Heart right ventricle (tissue), 16 donors: ENCODE data around the gene LRCH4. TPM values are rescaled to one million over a fixed set of nuclear protein-coding genes. Genes with fewer than 3 reads are reported as not detected.

Source experiments
- ATAC-seq, 8 donors: fragments of 200-7000 bp; cut with Tn5 transposase; one replicate each; pipeline ENCODE4 v1.9.1; 2020; ENCODE audit warnings: mild to moderate bottlenecking in 8 of 8, moderate library complexity in 8 of 8, moderate number of reproducible peaks in 1 of 8
- DNase-seq, 2 donors: peaks; one replicate each; pipeline ENCODE4 v3.0.0-alpha.2; 2020
- H3K27ac ChIP-seq, 10 donors: fragments of 200-600 bp; sonication (generic) in 2 of 10; one replicate each; pipeline versions ENCODE4 v1.5.0 to v1.8.0; 2020 to 2022; ENCODE audit warnings: mild to moderate bottlenecking in 3 of 10
- H3K27me3 ChIP-seq, 7 donors: fragments of 200-600 bp; one replicate each; pipeline ENCODE4 v1.8.0; 2021 to 2022; ENCODE audit warnings: mild to moderate bottlenecking in 2 of 7
- H3K36me3 ChIP-seq, 9 donors: fragments of 200-600 bp; sonication (generic) in 1 of 9; one replicate each; pipeline versions ENCODE4 v1.5.0 to v1.8.0; 2020 to 2022; ENCODE audit warnings: mild to moderate bottlenecking in 2 of 9
- H3K4me1 ChIP-seq, 9 donors: fragments of 200-600 bp; sonication (generic) in 1 of 9; one replicate each; pipeline versions ENCODE4 v1.5.0 to v1.8.0; 2020 to 2022; ENCODE audit warnings: mild to moderate bottlenecking in 4 of 9
- H3K4me3 ChIP-seq, 10 donors: fragments of 200-600 bp; sonication (generic) in 2 of 10; one replicate each; pipeline versions ENCODE4 v1.5.0 to v1.8.0; 2020 to 2022; ENCODE audit warnings: mild to moderate bottlenecking in 7 of 10, moderate library complexity in 2 of 10
- H3K9me3 ChIP-seq, 11 donors: fragments of 200-600 bp in 10 of 11; sonication (generic) in 2 of 11; one replicate each; pipeline versions ENCODE4 v1.5.0 to v1.8.0; 2013 to 2022; ENCODE audit warnings: mild to moderate bottlenecking in 2 of 11, control low read depth in 1 of 11, moderate library complexity in 1 of 11
- WGBS, 2 donors: extraction: QIAGEN DNeasy Blood & Tissue Kit; methylation state at CpG; one replicate each; pipeline ENCODE4 v1.1.7; 2013; ENCODE audit warnings: inconsistent platforms in 1 of 2; 5-methylcytosine and 5-hydroxymethylcytosine counted together
- intact Hi-C, 10 donors: fragments of 100-400 bp; cut with DNase I; formaldehyde crosslinking; loops; one replicate each; pipeline versions ENCODE4 v1.11.1 to v1.14.2; 2022
- polyA plus RNA-seq, 2 donors: library from polyadenylated mRNA; stranded (reverse); fragments of 200-250 nt; gene quantifications; one replicate each; pipeline ENCODE4 v1.2.3, GENCODE V29; 2013
- total RNA-seq, 10 donors: library from RNA; stranded (reverse); fragmentation: NEBNext Ultra II Directional in 3 of 10; extraction: Animal tissue kit (Norgen Biotek cat#: 25700) in 3 of 10; gene quantifications; one replicate each; pipeline versions ENCODE4 v1.2.1 to v1.2.4, GENCODE V29; 2021 to 2023
- TF ChIP-seq, protein P1 (sequence below), 9 donors: fragments of 200-600 bp; sonication (generic) in 2 of 9; IDR thresholded peaks; one replicate each; pipeline versions ENCODE4 v1.5.0 to v1.8.0; 2021 to 2022; ENCODE audit warnings: antibody characterized with exemption in 9 of 9, mild to moderate bottlenecking in 5 of 9, moderate library complexity in 1 of 9
- donor health status: Arrhythmogenic right ventricular cardiomyopathy.
- donor health status: ischemic (EF 13 %, LVEDD 7.1; RV severe dilation, severe dysfunction).
- donor health status: healthy with polysubstance abuse.
- donor health status: DM: no; HTN: yes; CAD: no.
- donor health status: DM: no; HTN: no; CAD: no.
- donor health status: ischemic (EF 25% LVEDD 6.9; RV normal size, moderate dysfunction).
- donor health status: ischemic (EF 25% LVEDD 5.7; RV mildly dilated, moderate dysfunction).
- donor health status: healthy.
- donor health status: DM: yes; HTN: yes; CAD: no.
- donor health status: Ischemic cardiomyopathy.
- donor health status: ischemic (EF 35%, LVEDD 5.7; RV mildly dilated, moderate dysfunction).
- donor health status: nonischemic (EF 11% LVEDD 7.7; RV severe dilation, severe dysfunction).
- donor health status: DM: yes; HTN: yes; CAD: no.
- donor health status: PGD.
- donor health status: ischemic (EF 29% LVEDD 5.4; RV normal size, mild dysfunction).
- donor health status: nonischemic (EF 23%, LVEDD 6.1; RV moderate dilation, normal function).

LRCH4 gene
- total and polyA plus RNA-seq, 12 donors = 18.4 to 57.6 (median 24.1) TPM

DNA sequence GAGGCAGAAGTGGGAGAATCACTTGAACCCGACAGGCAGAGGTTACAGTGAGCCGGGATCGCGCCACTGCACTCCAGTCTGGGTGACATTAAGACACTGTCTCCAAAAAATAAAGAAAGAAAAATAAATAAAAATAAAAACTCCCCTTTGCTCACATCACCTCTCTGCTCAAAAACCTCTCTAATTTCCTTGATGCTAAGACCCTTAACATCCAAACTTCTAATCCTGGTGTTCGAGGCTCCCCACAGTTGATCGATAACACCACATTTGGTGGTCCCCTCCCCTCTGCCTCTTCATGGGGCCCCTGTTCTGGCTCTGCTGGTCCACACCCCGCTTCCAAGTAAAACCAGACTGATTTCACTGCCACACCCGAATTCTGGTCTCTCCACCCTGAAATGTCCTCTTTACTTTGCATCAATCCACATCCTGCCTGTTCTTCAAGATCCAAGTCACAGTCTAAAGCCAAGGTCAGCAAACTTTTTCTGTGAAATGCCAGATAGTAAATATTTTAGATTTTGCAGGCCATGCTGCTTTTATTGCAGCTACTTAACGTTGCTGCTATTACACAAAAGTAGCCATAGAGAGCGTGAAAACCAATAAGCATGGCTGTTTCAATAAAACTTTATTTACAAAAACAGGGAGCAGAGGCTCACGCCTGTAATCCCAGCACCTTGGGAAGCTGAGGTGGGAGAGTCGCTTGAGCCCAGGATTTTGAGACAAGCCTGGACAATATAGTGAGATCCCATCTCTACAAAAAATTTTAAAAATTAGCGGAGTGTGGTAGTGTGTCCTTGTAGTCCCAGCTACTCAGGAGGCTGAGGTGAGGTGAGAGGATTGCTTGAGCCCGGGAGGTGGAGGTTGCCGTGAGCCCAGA lies 38.3 kb upstream of the LRCH4 start:
- TF ChIP-seq, protein P1, sequence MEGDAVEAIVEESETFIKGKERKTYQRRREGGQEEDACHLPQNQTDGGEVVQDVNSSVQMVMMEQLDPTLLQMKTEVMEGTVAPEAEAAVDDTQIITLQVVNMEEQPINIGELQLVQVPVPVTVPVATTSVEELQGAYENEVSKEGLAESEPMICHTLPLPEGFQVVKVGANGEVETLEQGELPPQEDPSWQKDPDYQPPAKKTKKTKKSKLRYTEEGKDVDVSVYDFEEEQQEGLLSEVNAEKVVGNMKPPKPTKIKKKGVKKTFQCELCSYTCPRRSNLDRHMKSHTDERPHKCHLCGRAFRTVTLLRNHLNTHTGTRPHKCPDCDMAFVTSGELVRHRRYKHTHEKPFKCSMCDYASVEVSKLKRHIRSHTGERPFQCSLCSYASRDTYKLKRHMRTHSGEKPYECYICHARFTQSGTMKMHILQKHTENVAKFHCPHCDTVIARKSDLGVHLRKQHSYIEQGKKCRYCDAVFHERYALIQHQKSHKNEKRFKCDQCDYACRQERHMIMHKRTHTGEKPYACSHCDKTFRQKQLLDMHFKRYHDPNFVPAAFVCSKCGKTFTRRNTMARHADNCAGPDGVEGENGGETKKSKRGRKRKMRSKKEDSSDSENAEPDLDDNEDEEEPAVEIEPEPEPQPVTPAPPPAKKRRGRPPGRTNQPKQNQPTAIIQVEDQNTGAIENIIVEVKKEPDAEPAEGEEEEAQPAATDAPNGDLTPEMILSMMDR (IDR thresholded peaks at IDR 0.05) = no peak
- intact Hi-C loops = no loop called here
- WGBS, 2 donors = 82 to 91% methylated on average over 15 of the region's 15 CpGs
- Histone ChIP-seq H3K36me3 (peaks cover 0 to 7% (median 0%) of the 10 kb centered on the region in 9 donors), H3K27ac (no peak overlapping the region), H3K4me1 (peaks cover 3 to 12% (median 9%) of the 10 kb centered on the region in 9 donors), H3K4me3 (no peak overlapping the region), H3K27me3 (no peaks in the 10 kb centered on the region), H3K9me3 (no peaks in the 10 kb centered on the region)
- DNase-seq (no peak), ATAC-seq (no peak)

DNA sequence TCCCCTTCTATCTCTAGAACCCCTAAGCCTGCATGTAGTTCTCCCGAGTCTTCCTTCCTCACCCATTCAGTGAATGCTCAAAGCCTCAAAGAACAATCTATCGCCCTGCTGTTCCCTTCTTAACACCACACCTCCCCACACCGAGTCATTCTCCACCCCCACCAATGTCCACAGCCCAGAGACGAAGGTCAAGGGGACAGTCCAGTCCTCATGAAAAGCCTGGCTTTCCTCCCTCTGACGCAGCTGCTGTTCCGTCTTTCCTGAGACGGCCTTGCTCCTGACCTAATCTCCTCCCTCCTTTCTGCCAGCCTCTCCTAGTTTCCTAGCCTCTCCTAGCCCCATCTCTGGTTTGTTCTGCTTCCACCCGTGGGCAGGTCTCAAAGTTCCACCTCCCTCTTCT lies 35.6 kb upstream of the LRCH4 start:
- Histone ChIP-seq H3K4me1 (peaks cover 0 to 7% (median 4%) of the 10 kb centered on the region in 9 donors), H3K36me3 (peaks cover 0 to 7% (median 0%) of the 10 kb centered on the region in 9 donors), H3K9me3 (no peaks in the 10 kb centered on the region), H3K4me3 (no peak overlapping the region), H3K27me3 (no peaks in the 10 kb centered on the region), H3K27ac (no peak overlapping the region)
- ATAC-seq = no peak
- TF ChIP-seq, protein P1 (IDR thresholded peaks at IDR 0.05) = no peak
- WGBS, 2 donors = 84 to 85% methylated on average over 8 of the region's 8 CpGs
- intact Hi-C loops = no loop called here
- DNase-seq = no peak

DNA sequence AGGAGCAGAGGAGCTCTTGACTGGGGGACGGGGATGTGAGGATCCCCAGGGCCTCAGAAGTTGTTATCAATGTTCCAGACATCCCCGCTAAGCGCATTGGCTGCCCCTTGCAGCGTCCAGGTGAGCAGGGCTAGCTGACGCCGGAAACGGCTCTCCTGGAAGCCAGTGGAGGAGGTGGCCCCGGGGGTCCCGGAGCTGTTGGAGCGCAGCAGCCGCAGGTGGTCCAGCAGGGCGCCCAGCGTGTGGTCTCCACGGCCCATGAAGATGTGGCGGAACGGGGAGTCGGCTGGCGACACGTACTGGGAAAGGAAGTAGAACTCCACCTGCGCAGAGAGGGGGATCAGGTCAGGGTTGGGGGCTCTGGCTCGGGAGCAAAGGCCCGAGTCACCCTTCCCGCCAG lies 34.9 kb upstream of the LRCH4 start:
- H3K36me3 ChIP-seq = peaks cover 0 to 8% (median 0%) of the 10 kb centered on the region in 9 donors
- no peak for DNase-seq
- H3K4me1 ChIP-seq = no peaks in the 10 kb centered on the region
- H3K9me3 ChIP-seq = no peaks in the 10 kb centered on the region
- no peaks in the 10 kb centered on the region for H3K27me3 ChIP-seq
- H3K4me3 ChIP-seq = no peak overlapping the region
- TF ChIP-seq, protein P1 (IDR thresholded peaks at IDR 0.05) = no peak
- intact Hi-C loops = no loop called here
- WGBS, 2 donors = 94 to 95% methylated on average over 23 of the region's 23 CpGs
- ATAC-seq = no peak
- H3K27ac ChIP-seq = no peak overlapping the region

DNA sequence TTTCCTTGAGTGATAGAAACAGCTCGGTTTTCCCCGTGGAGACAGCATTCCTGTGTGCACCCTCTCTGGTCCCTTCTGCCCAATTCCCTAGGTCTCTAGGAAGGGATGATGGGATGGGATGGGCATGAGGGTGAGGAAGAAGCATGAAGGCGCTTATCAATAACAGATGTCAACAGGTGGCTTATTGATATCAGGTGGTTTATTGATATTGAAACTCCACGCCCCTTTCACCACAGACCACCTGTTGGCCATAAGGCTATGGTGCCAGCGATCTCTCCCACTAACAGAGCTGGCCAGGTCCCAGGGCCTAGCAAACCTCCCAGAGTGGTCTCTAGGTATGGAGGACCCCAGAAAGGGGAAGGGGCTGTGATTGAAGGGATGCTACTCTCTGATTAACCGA lies 34.3 kb upstream of the LRCH4 start:
- H3K36me3 ChIP-seq = peaks cover 0 to 13% (median 0%) of the 10 kb centered on the region in 9 donors
- no peak for ATAC-seq
- intact Hi-C loops = no loop called here
- no peaks in the 10 kb centered on the region for H3K4me1 ChIP-seq
- no peaks in the 10 kb centered on the region for H3K9me3 ChIP-seq
- H3K4me3 ChIP-seq = no peak overlapping the region
- no peak for DNase-seq
- WGBS, 2 donors = 95 to 96% methylated on average over 6 of the region's 6 CpGs
- H3K27me3 ChIP-seq = no peaks in the 10 kb centered on the region
- H3K27ac ChIP-seq = no peak overlapping the region
- TF ChIP-seq, protein P1 (IDR thresholded peaks at IDR 0.05) = no peak
